Ishikawa (cell line): ENCODE data around the gene NSD2.

ENCODE experiments used
- CEBPB ChIP-seq: IDR thresholded peaks from 2 replicates; pipeline ENCODE4 v1.6.1; 2012
- CREB1 ChIP-seq: IDR thresholded peaks from 2 replicates; pipeline ENCODE4 v1.6.1; 2012; ENCODE audit warnings: low read depth
- EGR1 ChIP-seq: IDR thresholded peaks from 2 replicates; pipeline ENCODE4 v1.6.1; 2012
- EP300 ChIP-seq: IDR thresholded peaks from 2 replicates; pipeline ENCODE4 v1.6.1; 2012; ENCODE audit warnings: borderline replicate concordance
- FOXM1 ChIP-seq: IDR thresholded peaks from 2 replicates; pipeline ENCODE4 v1.6.1; 2012; ENCODE audit warnings: low read depth, borderline replicate concordance
- MAX ChIP-seq: IDR thresholded peaks from 2 replicates; pipeline ENCODE4 v1.6.1; 2012
- NFIC ChIP-seq: IDR thresholded peaks from 2 replicates; pipeline ENCODE4 v1.6.1; 2012
- RAD21 ChIP-seq: IDR thresholded peaks from 2 replicates; pipeline ENCODE4 v1.6.1; 2012; ENCODE audit warnings: low read depth
- REST ChIP-seq: IDR thresholded peaks from 2 replicates; pipeline ENCODE4 v1.6.1; 2012; ENCODE audit warnings: low read depth, mild to moderate bottlenecking
- TAF1 ChIP-seq: IDR thresholded peaks from 2 replicates; pipeline ENCODE4 v1.6.1; 2012; ENCODE audit warnings: low read depth, mild to moderate bottlenecking
- TCF12 ChIP-seq: IDR thresholded peaks from 2 replicates; pipeline ENCODE4 v1.6.1; 2012; ENCODE audit warnings: low read depth
- TEAD4 ChIP-seq: IDR thresholded peaks from 2 replicates; pipeline ENCODE4 v1.6.1; 2012
- YY1 ChIP-seq: IDR thresholded peaks from 2 replicates; pipeline ENCODE4 v1.6.1; 2012; ENCODE audit warnings: low read depth
- ZBTB7A ChIP-seq: IDR thresholded peaks from 2 replicates; pipeline ENCODE4 v1.6.1; 2012; ENCODE audit warnings: low read depth
- TF ChIP-seq, protein P1 (sequence below): IDR thresholded peaks from 2 replicates; pipeline ENCODE4 v1.6.1; 2012

Gene NSD2

DNA sequence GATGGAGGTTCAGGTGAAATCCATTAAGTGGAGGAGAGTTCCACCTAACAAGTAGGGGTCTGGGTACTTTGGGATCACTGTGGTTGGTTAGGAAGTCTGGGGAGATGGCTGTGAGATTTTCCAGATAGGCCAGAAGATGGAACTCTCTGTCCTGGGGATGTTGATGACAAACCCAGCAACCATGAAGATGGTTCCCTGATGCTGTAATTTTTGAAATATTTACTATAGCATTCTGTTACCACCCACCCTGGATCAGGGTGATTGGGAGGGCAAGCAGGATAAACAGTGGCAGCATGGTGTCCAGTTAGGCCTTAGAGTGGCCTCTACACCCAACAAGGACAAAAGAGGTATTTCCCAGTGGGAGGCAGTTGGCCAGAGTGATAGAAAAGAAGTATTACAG lies 153.5 kb downstream of the NSD2 start:
- TF ChIP-seq YY1 (no peak), CREB1 (no peak), FOXM1 (no peak), EGR1 (no peak), NFIC (no peak), TEAD4 (no peak), MAX (no peak), TCF12 (no peak), RAD21 (no peak), EP300 (no peak), ZBTB7A (no peak), CEBPB (no peak), TAF1 (no peak), REST (no peak)
- TF ChIP-seq, protein P1, sequence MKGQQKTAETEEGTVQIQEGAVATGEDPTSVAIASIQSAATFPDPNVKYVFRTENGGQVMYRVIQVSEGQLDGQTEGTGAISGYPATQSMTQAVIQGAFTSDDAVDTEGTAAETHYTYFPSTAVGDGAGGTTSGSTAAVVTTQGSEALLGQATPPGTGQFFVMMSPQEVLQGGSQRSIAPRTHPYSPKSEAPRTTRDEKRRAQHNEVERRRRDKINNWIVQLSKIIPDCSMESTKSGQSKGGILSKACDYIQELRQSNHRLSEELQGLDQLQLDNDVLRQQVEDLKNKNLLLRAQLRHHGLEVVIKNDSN, result no peak

DNA sequence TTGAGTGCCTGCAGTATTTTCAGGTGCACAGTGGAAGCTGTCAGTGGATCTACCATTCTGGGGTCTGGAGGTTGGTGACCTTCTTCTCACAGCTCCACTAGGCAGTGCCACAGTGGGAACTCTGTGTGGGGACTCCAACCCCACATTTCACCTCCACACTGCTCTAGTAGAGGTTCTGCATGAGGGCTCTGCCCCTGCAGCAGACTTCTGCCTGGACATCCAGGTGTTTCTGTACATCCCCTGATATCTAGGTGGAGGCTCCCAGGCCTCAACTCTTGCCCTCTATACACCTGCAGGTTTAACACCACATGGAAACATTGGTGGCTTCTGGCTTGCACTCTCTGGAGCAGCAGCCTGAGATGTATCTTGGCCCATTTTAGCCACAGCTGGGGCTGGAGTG lies 154.6 kb downstream of the NSD2 start:
- no peak for TF ChIP-seq NFIC
- no peak for TF ChIP-seq ZBTB7A
- TF ChIP-seq TEAD4, result no peak
- TF ChIP-seq, protein P1, result no peak
- TF ChIP-seq FOXM1, result no peak
- TF ChIP-seq EP300, result no peak
- TF ChIP-seq EGR1, result no peak
- TF ChIP-seq TCF12, result no peak
- no peak for TF ChIP-seq YY1
- no peak for TF ChIP-seq MAX
- TF ChIP-seq TAF1, result no peak
- no peak for TF ChIP-seq RAD21
- TF ChIP-seq CREB1, result no peak
- TF ChIP-seq REST, result no peak
- TF ChIP-seq CEBPB, result no peak
